Fibroblast of villous mesenchyme (primary cell): ENCODE data around the gene CENPE. TPM values are rescaled to one million over a fixed set of nuclear protein-coding genes. Genes with fewer than 3 reads are reported as not detected.

Source experiments
- DNase-seq: peaks from one replicate; pipeline ENCODE4 v3.0.0-alpha.2; 2010; ENCODE audit warnings: low read depth
- H3K4me3 ChIP-seq: 2 replicates; pipeline ENCODE4 v1.5.1; 2011; ENCODE audit warnings: low read depth, mild to moderate bottlenecking, low read length
- total RNA-seq: library from RNA; depleted of rRNA; stranded (reverse); fragments of >200 nt; gene quantifications from 2 replicates; pipeline ENCODE4 v1.2.3, GENCODE V29; 2012
- TF ChIP-seq, protein P1 (sequence below): IDR thresholded peaks from 2 replicates; pipeline ENCODE4 v1.5.1; 2012; ENCODE audit warnings: low read depth, mild to moderate bottlenecking, low read length; ENCODE audit not compliant: insufficient read depth

The CENPE gene
- total RNA-seq, 1 donor, result 19.9 TPM

GRCh38 chr4:103158760-103159159 is 39.4 kb downstream of the CENPE start:
- TF ChIP-seq, protein P1, sequence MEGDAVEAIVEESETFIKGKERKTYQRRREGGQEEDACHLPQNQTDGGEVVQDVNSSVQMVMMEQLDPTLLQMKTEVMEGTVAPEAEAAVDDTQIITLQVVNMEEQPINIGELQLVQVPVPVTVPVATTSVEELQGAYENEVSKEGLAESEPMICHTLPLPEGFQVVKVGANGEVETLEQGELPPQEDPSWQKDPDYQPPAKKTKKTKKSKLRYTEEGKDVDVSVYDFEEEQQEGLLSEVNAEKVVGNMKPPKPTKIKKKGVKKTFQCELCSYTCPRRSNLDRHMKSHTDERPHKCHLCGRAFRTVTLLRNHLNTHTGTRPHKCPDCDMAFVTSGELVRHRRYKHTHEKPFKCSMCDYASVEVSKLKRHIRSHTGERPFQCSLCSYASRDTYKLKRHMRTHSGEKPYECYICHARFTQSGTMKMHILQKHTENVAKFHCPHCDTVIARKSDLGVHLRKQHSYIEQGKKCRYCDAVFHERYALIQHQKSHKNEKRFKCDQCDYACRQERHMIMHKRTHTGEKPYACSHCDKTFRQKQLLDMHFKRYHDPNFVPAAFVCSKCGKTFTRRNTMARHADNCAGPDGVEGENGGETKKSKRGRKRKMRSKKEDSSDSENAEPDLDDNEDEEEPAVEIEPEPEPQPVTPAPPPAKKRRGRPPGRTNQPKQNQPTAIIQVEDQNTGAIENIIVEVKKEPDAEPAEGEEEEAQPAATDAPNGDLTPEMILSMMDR, result no peak
- no peak overlapping the region for H3K4me3 ChIP-seq
- no peak for DNase-seq

GRCh38 chr4:103156106-103156505 is 42.0 kb downstream of the CENPE start:
- TF ChIP-seq, protein P1, result no peak
- DNase-seq, result no peak
- H3K4me3 ChIP-seq, result no peak overlapping the region

DNA sequence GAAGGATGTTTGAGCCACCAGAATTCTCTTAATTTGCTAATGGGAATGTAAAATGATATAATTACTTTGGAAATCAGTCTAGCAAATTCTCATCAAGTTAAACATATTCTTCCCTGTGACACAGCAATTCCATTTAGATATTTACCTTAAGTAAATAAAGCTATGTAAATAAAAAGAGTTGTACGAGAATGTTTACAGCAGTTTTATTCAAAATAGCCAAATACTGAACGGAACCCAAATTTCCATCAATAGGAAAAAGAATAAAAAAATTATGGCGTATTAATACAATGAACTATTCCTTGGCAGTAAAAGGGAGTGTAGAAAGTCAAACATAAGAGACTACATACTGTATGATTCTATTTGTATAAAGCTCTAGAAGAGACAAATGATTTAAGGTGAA is 45.8 kb downstream of the CENPE start:
- H3K4me3 ChIP-seq, result no peak overlapping the region

GRCh38 chr4:103150677-103151076 is 47.5 kb downstream of the CENPE start:
- no peak overlapping the region for H3K4me3 ChIP-seq
- TF ChIP-seq, protein P1, result no peak
- peak; percentile 22 for DNase-seq

More for the DNA sequence above, 45.8 kb downstream of the CENPE start:
- DNase-seq, result no peak
- TF ChIP-seq, protein P1, result no peak

DNA sequence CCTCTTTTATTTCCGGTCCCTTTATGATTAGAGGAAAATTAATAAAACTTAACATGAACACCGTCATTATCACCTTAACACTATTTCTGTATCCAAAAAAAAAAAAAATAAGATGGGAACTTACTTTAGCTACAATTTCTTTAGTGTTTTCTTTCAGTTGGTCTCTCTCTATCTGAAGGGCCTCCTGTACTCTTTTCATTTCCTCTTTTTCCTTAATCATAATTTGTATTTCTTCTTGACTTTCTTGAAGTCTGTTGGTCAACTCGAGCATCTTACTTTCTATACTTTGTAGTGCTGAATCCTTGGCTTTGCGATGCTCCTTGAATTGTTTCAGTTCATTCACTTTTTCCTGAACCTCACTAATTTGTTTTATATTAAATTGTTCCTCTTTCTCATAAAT is 53.2 kb downstream of the CENPE start:
- H3K4me3 ChIP-seq, result no peak overlapping the region
- TF ChIP-seq, protein P1, result no peak
- no peak for DNase-seq

DNA sequence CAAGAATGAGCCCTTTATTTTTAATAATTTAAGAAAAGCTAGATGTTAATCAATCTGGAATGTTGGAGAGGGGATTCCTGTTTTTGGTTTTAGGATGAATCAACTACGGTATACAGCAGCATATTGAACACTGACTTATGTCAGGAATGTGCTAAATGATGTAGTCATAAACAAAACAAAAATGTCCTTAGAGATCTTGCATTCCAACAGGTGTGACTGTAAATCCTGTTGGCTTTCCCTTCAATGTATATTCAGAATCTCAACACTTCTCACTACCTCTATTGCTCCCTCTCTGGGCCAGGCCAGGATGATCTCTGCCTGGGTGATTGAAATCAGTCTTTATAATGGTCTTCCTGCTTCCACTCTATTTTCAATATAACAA is 60.7 kb downstream of the CENPE start:
- H3K4me3 ChIP-seq, result no peak overlapping the region
- TF ChIP-seq, protein P1, result no peak
- DNase-seq, result no peak

GRCh38 chr4:103136671-103137445 is 61.3 kb downstream of the CENPE start:
- TF ChIP-seq, protein P1, result no peak
- no peak overlapping the region for H3K4me3 ChIP-seq
- no peak for DNase-seq
